ENCODE results near the gene COBL.

The COBL gene

GRCh38 chr7:51327287-51327717 is 10.7 kb upstream of the COBL start:
- peak; percentile 65 for DNase-seq (ENCODE audit: low spot score)

DNA sequence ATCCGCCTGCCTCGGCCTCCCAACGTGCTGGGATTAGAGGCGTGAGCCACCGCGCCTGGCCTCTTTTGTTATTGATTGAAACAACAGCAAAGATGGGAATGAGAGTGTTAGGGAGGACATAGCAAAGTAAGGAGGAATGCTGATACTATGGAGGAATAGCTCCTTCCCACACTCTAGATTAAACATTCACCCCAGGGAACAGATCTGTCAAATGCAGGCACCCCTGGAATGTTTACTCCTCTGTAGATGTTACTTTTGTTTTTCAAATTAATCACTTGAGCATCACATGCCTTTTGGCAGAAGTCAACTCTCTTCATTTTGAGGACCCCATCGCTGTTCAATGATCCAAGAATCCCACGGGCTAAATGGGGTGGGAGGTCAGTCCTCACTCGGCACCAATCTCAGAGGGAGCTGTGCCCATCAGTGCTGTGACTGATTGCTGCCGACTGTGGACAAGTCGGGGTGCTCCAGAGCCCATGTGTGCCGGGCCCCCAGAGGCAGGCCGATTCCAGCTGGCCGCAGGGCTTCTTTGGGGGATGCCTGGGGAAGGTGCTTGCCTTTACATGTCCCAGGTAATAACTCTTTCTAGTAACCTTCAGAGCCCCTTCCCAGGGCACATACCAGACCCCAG is 10.2 kb upstream of the COBL start:
- peak; percentile 69 for DNase-seq (ENCODE audit: low spot score)

DNA sequence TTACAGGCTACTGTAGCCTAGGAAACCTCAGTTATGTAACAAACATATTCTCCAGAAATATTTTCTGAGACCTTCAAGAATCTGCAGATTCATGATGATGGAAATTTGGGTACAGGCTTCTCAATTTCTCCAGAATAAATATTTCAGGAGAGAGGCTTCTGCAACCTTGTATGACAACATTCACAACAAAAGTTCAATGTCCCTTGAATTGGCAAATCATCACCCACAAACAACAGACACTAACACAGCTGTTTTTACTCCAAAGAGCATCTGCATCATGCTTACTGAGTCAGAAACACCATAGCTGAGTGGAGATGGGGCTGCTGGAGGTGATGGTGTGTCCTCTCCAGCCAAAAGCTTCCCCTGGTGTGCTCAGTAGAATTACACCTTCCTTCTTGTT is 9.3 kb upstream of the COBL start:
- DNase-seq (ENCODE audit: low spot score), result no peak

- DNase-seq (ENCODE audit: low spot score), result no peak
Measured at GRCh38 chr7:51325261-51325676, 8.7 kb upstream of the COBL start.

DNA sequence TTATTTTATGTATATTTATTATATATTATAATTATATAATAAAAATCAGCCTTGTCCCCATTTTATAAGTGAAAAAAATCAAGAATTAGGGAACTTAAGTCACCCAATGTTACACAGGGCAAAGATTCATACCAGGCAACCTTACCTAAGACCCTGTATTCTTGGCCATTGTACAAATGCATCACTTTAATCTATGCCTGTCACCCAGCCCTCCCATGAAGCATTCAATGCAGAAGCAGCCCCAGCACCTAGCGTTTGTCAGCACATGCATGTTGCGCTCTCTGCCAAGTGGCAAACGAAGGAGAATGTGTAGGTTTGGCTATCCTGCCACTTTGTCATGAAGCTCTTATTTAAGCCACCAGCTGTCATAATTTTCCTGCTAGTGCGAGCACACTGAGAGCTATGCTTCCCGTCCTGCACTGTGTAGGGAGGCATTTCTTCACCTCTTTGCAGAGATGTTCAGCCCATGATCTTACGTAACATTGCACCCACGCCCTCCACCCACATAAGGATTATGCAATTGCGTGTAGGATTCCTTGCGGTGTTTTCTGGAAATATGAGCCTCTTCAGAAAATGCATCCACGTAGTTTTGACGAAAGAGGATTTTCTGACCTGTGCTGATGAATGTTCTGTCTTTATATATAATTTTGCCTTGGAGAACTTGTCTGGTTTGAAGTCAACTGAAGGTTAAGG is 7.7 kb upstream of the COBL start:
- no peak for DNase-seq (ENCODE audit: low spot score)

GRCh38 chr7:51321961-51322515 is 5.4 kb upstream of the COBL start:
- DNase-seq (ENCODE audit: low spot score), result no peak

- DNase-seq (ENCODE audit: low spot score), result no peak
Measured at GRCh38 chr7:51318886-51319579, 2.4 kb upstream of the COBL start.

DNA sequence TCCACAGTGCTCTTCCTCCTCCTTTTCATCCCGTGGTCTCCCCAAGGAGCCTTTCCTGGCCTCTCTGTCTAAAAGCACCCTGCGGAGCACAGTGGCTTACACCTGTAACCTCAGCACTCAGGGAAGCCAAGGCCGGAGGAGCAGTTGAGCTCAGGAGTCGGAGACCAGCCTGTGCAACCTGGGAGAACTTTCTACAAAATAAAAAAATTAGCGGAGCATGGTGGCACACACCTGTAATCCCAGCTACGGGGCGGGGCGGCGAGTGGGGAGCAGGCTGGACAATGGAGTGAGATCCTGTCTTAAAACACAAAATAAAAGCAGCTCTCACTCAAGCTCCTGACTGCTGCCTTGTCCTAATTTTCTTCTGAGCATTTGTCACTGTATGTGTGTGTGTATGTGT is 1.4 kb upstream of the COBL start:
- DNase-seq (ENCODE audit: low spot score), result no peak

DNA sequence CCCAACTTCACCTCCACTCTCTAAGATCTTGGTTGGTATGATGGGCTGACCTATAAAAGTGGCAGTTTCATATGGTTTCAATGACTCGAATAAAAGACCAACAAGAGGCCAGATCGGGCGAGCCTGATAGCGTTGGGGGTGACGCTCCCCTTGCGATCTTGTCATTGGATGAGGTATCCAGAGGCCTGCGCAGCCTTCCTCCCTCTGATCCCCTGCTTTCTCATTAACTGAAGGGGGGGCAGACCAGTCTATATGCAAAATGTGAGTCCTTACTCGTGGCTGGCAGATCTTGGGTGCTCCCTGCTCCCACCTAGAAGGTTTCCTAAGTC is 937 bp upstream of the COBL start:
- no peak for DNase-seq (ENCODE audit: low spot score)

- no peak for DNase-seq (ENCODE audit: low spot score)
Measured at GRCh38 chr7:51316262-51316665, 345 bp downstream of the COBL start.

- DNase-seq (ENCODE audit: low spot score), result peak; percentile 56
Measured at GRCh38 chr7:51315393-51316261, 982 bp downstream of the COBL start.

GRCh38 chr7:51314726-51315125 is 1.9 kb downstream of the COBL start:
- no peak for DNase-seq (ENCODE audit: low spot score)

GRCh38 chr7:51313738-51314425 is 2.7 kb downstream of the COBL start:
- DNase-seq (ENCODE audit: low spot score), result no peak

GRCh38 chr7:51312951-51313737 is 3.5 kb downstream of the COBL start:
- DNase-seq (ENCODE audit: low spot score), result no peak

- DNase-seq (ENCODE audit: low spot score), result no peak
Measured at GRCh38 chr7:51311166-51311565, 5.4 kb downstream of the COBL start.

GRCh38 chr7:51310131-51310583 is 6.5 kb downstream of the COBL start:
- no peak for DNase-seq (ENCODE audit: low spot score)

DNA sequence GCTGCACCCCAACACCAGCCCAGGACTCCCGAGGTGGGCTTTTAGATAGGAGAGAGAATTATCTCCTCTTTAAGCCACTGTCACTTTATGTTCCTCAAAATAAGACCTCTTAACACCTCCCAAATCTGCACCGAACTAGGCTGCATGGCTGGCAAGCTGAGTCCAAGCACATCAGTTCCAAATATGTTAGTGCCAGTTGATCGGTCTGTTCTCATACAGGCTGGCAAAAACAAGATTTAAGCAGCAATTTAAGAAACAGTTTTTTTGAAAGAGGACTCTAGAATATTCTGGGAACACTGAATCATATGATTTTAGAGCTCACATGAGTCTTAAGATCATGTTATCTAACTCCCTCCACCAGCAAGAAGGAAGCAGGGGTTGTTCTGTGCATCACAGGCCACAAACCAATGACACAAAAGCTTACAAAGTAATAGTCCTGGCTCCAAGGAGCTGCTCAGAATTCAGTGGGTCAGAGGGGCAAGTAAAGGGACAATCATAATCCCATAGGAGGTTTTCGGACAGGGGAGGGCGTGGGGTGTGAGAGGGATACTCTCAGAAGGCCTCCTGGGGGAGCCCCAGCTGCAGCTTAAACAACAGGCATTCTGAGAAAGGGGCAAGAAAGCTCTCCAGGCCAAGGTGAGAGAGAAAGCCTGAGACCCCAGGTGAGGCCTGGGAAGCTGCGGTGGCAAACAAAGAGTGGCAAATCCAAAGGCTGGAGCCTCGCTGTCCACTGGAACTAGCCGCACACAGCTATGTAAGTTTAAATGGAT is 7.1 kb downstream of the COBL start:
- DNase-seq (ENCODE audit: low spot score), result no peak

- no peak for DNase-seq (ENCODE audit: low spot score)
Measured at GRCh38 chr7:51308696-51309095, 7.9 kb downstream of the COBL start.

GRCh38 chr7:51308265-51308664 is 8.3 kb downstream of the COBL start:
- no peak for DNase-seq (ENCODE audit: low spot score)

DNA sequence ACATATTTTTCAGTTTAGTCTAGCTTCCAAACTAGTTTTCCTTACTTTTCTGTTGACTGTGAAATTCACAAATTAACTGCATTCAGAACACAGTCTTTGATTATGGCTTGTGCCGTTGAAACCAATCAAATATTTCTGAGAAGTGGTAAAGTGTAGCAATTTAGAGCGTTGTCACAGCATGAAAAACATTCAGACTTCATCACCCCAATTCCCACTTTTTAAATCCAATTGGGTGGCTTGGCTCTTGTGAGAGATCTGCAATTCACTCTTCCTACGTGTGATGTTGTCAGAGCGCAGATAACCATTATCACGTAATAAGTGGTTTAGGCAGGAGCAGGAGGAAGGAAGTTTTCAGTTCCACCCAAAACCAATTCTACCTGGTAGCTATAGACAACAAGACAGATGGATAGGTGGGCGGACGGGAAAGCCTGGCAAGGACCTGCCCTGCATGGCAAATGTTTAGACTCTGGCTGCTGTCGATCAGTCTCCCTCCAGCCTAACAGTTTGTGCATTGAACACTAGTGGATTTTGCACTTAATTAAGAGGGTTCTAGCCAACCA is 8.9 kb downstream of the COBL start:
- DNase-seq (ENCODE audit: low spot score), result no peak
